Left lung (tissue), 10 donors: ENCODE results near the gene ALPP. TPM values are rescaled to one million over a fixed set of nuclear protein-coding genes. Genes with fewer than 3 reads are reported as not detected.

ENCODE experiments used
- ATAC-seq: fragments of 200-7000 bp; cut with Tn5 transposase; one replicate; pipeline ENCODE4 v1.9.1; 2020; ENCODE audit warnings: moderate library complexity
- DNase-seq, 4 donors: peaks; one replicate each; pipeline ENCODE4 v3.0.0-alpha.2; 2013 to 2020
- H3K27ac ChIP-seq, 2 donors: fragments of 200-600 bp; sonication (generic) in 1 of 2; one replicate each; pipeline versions ENCODE4 v1.5.0 to v1.8.0; 2020 to 2021
- H3K27me3 ChIP-seq, 2 donors: fragments of 200-600 bp; sonication (generic) in 1 of 2; one replicate each; pipeline versions ENCODE4 v1.5.0 to v1.8.0; 2020 to 2021
- H3K36me3 ChIP-seq, 2 donors: fragments of 200-600 bp; sonication (generic) in 1 of 2; one replicate each; pipeline versions ENCODE4 v1.5.0 to v1.8.0; 2020 to 2021
- H3K4me1 ChIP-seq, 2 donors: fragments of 200-600 bp; one replicate each; pipeline ENCODE4 v1.8.0; 2021
- H3K4me3 ChIP-seq, 2 donors: fragments of 200-600 bp; sonication (generic) in 1 of 2; one replicate each; pipeline versions ENCODE4 v1.5.0 to v1.8.0; 2020 to 2021; ENCODE audit warnings: mild to moderate bottlenecking in 1 of 2
- H3K9me3 ChIP-seq, 2 donors: fragments of 200-600 bp; sonication (generic) in 1 of 2; one replicate each; pipeline versions ENCODE4 v1.5.0 to v1.8.0; 2020 to 2021
- intact Hi-C, 2 donors: fragments of 100-400 bp; cut with DNase I; formaldehyde crosslinking; loops; one replicate each; pipeline versions ENCODE4 v1.11.2 to v1.14.2; 2022
- polyA plus RNA-seq, 6 donors: library from polyadenylated mRNA; unstranded; fragments of 120-200 nt; gene quantifications; one replicate each; pipeline ENCODE4 v1.2.1, GENCODE V29; 2013; ENCODE audit not compliant: insufficient read length in 6 of 6
- total RNA-seq, 2 donors: library from RNA; stranded (reverse); fragmentation: NEBNext Ultra II Directional; extraction: Animal tissue kit (Norgen Biotek cat#: 25700); gene quantifications; one replicate each; pipeline ENCODE4 v1.2.1, GENCODE V29; 2021
- TF ChIP-seq, protein P1 (sequence below), 2 donors: fragments of 200-600 bp; sonication (generic) in 1 of 2; IDR thresholded peaks; one replicate each; pipeline versions ENCODE4 v1.5.0 to v1.8.0; 2021; ENCODE audit warnings: antibody characterized with exemption in 2 of 2
- donor health status: DM: no; HTN: yes; CAD: no.
- donor health status: DM: no; HTN: no; CAD: no.

Gene ALPP
- total and polyA plus RNA-seq, 8 donors, result 0.07 to 14.1 (median 0.18) TPM; not detected in 3

GRCh38 chr2:232343821-232344220, 34.7 kb upstream of the ALPP start:
- TF ChIP-seq, protein P1, sequence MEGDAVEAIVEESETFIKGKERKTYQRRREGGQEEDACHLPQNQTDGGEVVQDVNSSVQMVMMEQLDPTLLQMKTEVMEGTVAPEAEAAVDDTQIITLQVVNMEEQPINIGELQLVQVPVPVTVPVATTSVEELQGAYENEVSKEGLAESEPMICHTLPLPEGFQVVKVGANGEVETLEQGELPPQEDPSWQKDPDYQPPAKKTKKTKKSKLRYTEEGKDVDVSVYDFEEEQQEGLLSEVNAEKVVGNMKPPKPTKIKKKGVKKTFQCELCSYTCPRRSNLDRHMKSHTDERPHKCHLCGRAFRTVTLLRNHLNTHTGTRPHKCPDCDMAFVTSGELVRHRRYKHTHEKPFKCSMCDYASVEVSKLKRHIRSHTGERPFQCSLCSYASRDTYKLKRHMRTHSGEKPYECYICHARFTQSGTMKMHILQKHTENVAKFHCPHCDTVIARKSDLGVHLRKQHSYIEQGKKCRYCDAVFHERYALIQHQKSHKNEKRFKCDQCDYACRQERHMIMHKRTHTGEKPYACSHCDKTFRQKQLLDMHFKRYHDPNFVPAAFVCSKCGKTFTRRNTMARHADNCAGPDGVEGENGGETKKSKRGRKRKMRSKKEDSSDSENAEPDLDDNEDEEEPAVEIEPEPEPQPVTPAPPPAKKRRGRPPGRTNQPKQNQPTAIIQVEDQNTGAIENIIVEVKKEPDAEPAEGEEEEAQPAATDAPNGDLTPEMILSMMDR (IDR thresholded peaks at IDR 0.05), result no peak
- Histone ChIP-seq H3K27ac (no peak overlapping the region), H3K4me1 (no peaks in the 10 kb centered on the region), H3K36me3 (no peaks in the 10 kb centered on the region), H3K27me3 (peaks cover 0 to 12% of the 10 kb centered on the region in 2 donors), H3K9me3 (no peaks in the 10 kb centered on the region), H3K4me3 (no peak overlapping the region)
- DNase-seq (peak in 1 of 4 donors; percentile 11), ATAC-seq (no peak)
- intact Hi-C loops, result no loop called here

DNA sequence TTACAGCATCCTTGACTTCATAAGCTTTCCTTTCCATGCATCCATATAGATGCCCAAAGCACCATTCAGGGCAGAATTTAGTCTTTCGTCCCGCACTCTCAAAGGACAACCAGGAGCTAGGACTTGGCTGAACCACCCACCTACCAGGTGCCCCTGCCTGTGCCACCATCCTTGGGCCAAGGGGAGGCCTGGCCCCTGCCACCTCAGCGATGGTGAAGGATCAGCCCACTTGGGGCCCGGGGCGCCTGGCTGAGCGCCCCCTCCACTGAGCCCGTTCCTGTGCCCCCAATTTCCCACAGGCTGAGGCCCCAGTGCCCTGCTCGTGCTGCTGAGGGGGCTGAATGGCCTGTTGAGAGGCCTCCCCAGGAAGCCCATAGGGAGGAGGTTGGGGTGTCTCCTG, 33.3 kb upstream of the ALPP start:
- no peak for DNase-seq
- intact Hi-C loops, result no loop called here
- Histone ChIP-seq H3K36me3 (no peaks in the 10 kb centered on the region), H3K27ac (no peak overlapping the region), H3K4me1 (no peaks in the 10 kb centered on the region), H3K27me3 (peaks cover 3 to 26% of the 10 kb centered on the region in 2 donors), H3K9me3 (no peaks in the 10 kb centered on the region), H3K4me3 (no peak overlapping the region)
- TF ChIP-seq, protein P1 (IDR thresholded peaks at IDR 0.05), result no peak
- ATAC-seq, result no peak

DNA sequence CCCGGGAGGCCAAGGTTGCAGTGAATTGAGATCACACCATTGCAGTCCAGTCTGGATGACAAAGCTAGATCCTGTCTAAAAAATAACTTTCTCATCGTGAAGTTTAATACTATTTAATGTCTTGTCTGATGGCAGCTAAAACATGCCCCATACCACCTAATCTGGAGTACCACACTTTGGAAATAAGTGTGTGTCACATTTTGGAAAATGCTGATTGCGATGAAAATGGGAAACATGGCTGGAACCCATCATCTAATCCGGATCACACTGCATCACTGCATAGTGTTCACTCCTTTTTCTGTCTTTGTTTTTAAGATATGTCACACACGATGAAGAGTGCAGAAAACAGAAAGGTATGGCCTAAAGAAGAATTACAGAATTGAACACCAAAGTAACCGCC, 31.2 kb upstream of the ALPP start:
- H3K9me3 ChIP-seq, result no peaks in the 10 kb centered on the region
- intact Hi-C loops, result no loop called here
- TF ChIP-seq, protein P1 (IDR thresholded peaks at IDR 0.05), result no peak
- H3K36me3 ChIP-seq, result no peaks in the 10 kb centered on the region
- no peak overlapping the region for H3K27ac ChIP-seq
- peaks cover 25 to 48% of the 10 kb centered on the region in 2 donors for H3K27me3 ChIP-seq
- H3K4me1 ChIP-seq, result peaks cover 0 to 3% of the 10 kb centered on the region in 2 donors
- no peak overlapping the region for H3K4me3 ChIP-seq
- ATAC-seq (no peak), DNase-seq (no peak)

GRCh38 chr2:232348936-232349335, 29.6 kb upstream of the ALPP start:
- intact Hi-C loops, result no loop called here
- DNase-seq (peak in 1 of 4 donors; percentile 36), ATAC-seq (peak; percentile 68)
- no peaks in the 10 kb centered on the region for H3K9me3 ChIP-seq
- H3K27ac ChIP-seq, result no peak overlapping the region
- no peaks in the 10 kb centered on the region for H3K36me3 ChIP-seq
- H3K27me3 ChIP-seq, result peaks cover 32 to 63% of the 10 kb centered on the region in 2 donors
- H3K4me3 ChIP-seq, result no peak overlapping the region
- TF ChIP-seq, protein P1 (IDR thresholded peaks at IDR 0.05), result no peak
- H3K4me1 ChIP-seq, result peaks cover 0 to 3% of the 10 kb centered on the region in 2 donors

GRCh38 chr2:232349546-232349945, 29.0 kb upstream of the ALPP start:
- TF ChIP-seq, protein P1 (IDR thresholded peaks at IDR 0.05), result no peak
- peaks cover 32 to 69% of the 10 kb centered on the region in 2 donors for H3K27me3 ChIP-seq
- H3K36me3 ChIP-seq, result no peaks in the 10 kb centered on the region
- DNase-seq (peak in 1 of 4 donors; percentile 14), ATAC-seq (no peak)
- intact Hi-C loops, result no loop called here
- H3K4me3 ChIP-seq, result no peak overlapping the region
- no peak overlapping the region for H3K27ac ChIP-seq
- peaks cover 0 to 3% of the 10 kb centered on the region in 2 donors for H3K4me1 ChIP-seq
- no peaks in the 10 kb centered on the region for H3K9me3 ChIP-seq
